ENCODE data around the gene DDX20.

- no peak for TF ChIP-seq TAF1 (IDR thresholded peaks at IDR 0.05; ENCODE audit: borderline replicate concordance, insufficient read depth, low read length)
- no peak for TF ChIP-seq POLR2AphosphoS5 (IDR thresholded peaks at IDR 0.05; ENCODE audit: low read depth, low read length)
- no peak for TF ChIP-seq REST (IDR thresholded peaks at IDR 0.05; ENCODE audit: insufficient read depth in 1 of 2, low read depth in 2 of 2, low read length in 2 of 2)
- TF ChIP-seq SIN3A (IDR thresholded peaks at IDR 0.05; ENCODE audit: borderline replicate concordance, insufficient read depth, low read length): no peak
- TF ChIP-seq FOXP2 (optimal IDR thresholded peaks at IDR 0.05; ENCODE audit: borderline replicate concordance, extremely low read depth, extremely low read length, insufficient read depth): no peak
Measured at GRCh38 chr1:111746614-111746999, 9.1 kb upstream of the DDX20 start.
